ENCODE measurements around the gene CFAP74.

CFAP74 gene

DNA sequence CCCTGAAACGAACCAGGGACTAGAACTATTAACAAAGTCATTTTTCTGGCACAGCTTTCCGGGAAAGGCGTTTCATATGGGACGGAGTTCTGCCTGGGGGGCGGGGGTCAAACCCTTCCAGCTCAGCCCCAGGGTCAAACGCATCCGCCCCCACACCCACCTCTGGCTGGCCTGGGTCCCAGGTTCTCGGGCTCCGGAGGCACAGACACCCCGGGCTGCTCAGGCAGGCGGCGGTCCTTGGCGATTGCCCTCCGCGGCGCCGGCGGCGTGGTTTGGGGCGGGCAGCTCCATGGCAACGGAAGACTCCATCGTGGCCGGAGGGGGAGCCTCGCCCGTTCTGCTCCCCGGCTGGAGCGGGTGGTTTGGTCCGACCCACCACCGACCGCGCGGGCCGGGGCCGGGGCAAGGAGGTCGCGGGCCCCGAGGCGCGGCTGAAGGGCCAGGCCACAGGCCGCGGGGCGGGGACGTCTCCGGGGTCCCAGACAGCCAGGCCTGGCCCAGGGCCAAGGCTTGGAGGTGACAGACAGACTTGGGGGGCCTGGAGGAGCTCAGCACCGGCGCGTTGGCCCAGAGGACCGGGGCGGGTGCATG, at the start of gene CFAP74:
CFAP74 (minus strand) TSS at position 246 of the 591 bp plus-strand sequence. CDS start 12,830 bp downstream, outside the sequence.
- DNase-seq: no peak

- no peak for DNase-seq
Measured at GRCh38 chr1:2053217-2053616, 49.6 kb upstream of the CFAP74 start.

- DNase-seq: no peak
Measured at GRCh38 chr1:2052756-2053155, 49.2 kb upstream of the CFAP74 start.

GRCh38 chr1:2052054-2052679, 48.6 kb upstream of the CFAP74 start:
- no peak for DNase-seq

GRCh38 chr1:2050793-2051682, 47.5 kb upstream of the CFAP74 start:
- DNase-seq: no peak

GRCh38 chr1:2050461-2050792, 46.8 kb upstream of the CFAP74 start:
- peak; percentile 31 to 37 for DNase-seq

GRCh38 chr1:2049718-2050431, 46.3 kb upstream of the CFAP74 start, which contains the start of gene PRKCZ:
PRKCZ (plus strand) TSS chr1:2050411; CDS start chr1:2050631, 220 bp downstream.
- peak; percentile 94 to 95 for DNase-seq

GRCh38 chr1:2049225-2049717, 45.7 kb upstream of the CFAP74 start:
- DNase-seq: no peak

DNA sequence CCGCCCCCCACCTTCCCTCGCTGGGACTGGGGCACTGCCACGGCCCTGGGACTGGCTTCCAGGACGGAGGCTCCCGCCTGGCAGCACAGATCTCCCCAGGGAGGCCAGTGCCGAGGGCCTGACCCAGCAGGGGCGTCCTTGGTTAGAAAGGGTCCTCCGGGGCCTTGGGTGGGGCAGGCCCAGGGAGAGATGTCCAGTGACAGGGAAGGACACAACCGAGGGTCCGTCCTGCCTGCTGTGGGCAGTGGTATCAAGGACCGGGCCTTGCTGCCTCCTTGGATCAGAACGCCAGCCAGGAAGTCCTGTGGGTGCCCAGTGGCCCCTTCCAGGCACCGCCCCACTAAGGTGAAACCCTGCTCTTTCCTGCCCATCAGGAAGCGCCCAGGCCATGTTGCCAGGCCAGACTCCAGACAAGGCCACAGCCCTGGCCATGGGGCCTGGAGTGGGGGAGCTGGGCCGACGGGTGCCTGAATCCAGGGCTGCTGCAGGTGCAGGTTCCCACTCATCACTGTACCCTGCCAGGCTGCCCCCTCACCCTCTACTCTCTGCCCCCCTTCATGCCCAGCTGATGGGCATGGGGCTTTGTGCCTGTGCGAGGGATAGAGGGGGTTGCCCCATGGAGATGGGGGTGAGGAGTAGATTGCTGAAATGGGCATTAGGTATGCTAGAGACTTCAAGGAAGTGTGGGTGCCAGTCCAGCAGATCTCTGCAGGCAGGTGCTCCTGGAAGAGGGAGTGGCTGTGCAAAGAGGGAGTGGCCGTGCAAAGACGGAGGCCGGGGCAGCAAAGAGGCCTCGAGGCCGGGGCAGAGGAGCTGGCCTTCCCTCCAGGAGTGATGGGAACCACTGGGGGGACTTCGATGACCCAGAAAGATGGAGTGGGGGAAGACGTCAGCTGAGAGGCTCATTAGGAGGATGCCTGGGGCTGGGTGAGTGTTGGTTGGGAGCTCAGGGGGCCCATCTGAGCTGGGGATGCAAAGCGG, 44.5 kb upstream of the CFAP74 start:
- no peak for DNase-seq

DNA sequence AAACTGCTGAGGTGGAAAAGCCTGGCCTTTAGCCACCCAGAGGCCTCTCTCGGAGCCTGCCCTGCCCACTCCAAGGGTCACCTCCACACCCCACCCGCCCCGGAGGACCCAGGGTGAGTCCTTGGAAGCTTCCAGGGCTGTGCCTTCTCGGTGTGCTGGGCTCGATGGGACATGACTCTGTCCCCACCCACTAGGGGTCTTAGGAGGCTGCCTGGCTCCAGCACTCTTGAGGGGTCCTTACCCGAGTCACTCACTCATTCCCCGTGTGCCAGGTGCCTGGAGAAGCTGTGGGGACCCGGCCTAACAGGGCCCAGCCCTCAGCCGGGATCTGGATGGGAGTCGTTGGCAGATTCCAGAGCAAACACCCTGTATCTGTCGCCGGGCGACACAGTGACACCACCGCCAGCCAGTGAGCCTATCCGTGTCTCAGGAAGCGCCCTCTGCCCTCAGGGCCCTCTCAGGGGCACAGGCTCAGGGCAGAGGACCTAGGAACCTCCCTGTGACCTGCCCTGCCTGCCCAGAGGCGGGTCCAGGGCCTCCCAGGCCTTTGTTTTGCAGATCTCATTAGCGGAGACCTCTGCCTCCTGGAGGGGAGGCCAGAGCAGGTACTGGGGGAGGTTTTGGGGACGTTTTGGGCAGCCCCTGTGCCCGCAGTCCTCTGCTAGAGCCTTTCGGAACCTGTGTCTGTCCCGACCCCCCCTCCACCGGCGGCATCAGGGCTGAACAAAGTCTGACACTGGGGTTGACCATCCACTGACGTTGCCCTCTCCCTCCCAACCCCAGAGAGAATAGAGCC, 43.6 kb upstream of the CFAP74 start:
- DNase-seq: no peak

DNA sequence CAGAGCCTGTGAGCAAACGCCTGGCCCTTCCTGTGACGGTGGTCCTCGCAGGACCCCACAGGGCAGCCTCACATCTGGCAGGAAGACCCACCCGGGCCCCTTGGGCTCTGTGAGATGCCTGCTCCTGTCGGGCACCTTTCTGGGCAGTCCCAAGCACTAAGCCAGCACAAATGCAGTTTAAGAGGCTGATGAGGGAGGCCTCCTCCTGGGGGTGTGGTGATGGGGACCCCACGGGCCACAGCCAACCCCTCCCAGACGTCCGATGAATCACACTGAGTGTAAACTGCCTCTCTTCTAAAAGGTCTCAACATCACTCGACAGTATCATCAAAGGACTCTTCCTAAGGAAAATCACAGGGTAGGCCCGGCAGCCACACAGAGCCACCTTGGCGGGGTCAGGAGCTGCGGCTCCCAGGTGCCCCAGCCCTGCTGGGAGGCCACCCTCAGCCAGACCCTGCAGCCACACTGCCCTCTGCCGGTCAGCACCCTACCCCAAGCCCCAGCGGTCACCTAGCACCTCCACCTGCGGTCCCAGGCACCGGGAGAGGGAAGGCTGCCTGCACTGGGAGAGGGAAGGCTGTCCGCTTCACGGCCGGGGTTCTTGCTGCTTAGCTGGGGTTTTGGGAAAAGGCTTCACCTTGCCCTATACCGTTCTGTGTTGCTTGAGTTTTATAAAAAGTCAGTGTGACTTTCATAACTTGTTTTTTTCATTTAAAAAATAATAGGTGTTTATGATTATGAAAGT, 42.8 kb upstream of the CFAP74 start:
- DNase-seq: peak; percentile 24 to 35

GRCh38 chr1:2045468-2046173, 42.0 kb upstream of the CFAP74 start:
- no peak for DNase-seq

- DNase-seq: peak; percentile 75 to 81
Measured at GRCh38 chr1:2044510-2045319, 41.1 kb upstream of the CFAP74 start.

DNA sequence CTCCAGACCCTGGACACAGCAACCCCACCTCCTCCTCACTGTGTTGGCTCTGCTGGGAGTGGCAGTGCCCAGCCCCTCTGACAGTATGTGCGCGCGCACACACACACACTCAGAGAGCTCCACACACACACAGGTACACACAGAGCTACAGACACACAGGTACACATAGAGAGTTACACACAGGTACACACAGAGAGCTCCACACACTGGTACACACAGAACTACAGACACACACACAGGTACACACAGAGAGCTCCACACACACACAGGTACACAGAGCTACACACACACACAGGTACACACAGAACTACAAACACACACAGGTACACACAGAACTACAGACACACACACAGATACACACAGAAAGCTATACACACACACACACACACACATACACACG, 40.3 kb upstream of the CFAP74 start:
- no peak for DNase-seq

- no peak for DNase-seq
Measured at GRCh38 chr1:2042830-2043773, 39.5 kb upstream of the CFAP74 start.

- no peak for DNase-seq
Measured at GRCh38 chr1:2041887-2042286, 38.3 kb upstream of the CFAP74 start.

GRCh38 chr1:2041305-2041704, 37.7 kb upstream of the CFAP74 start:
- no peak for DNase-seq
